Adrenal gland (tissue), 5 donors: ENCODE results near the gene ARL15.

Source experiments
- CTCF ChIP-seq, 6 experiments: fragments of 450-650 bp in 4 of 6; fragments of 200-600 bp in 2 of 6; sonication (generic) in 1 of 6; IDR thresholded peaks; 1 replicate in 5 of 6; 2 replicates in 1 of 6; pipeline versions ENCODE4 v1.5.1 to v1.8.0; 2016 to 2021; ENCODE audit warnings: antibody characterized with exemption in 6 of 6, mild to moderate bottlenecking in 2 of 6, moderate library complexity in 1 of 6
- POLR2A ChIP-seq, 2 donors: fragments of 450-650 bp; IDR thresholded peaks; one replicate each; pipeline ENCODE4 v1.6.1; 2017; ENCODE audit warnings: antibody characterized with exemption in 2 of 2, mild to moderate bottlenecking in 2 of 2, moderate library complexity in 1 of 2
- donor health status: DM: no; HTN: no; CAD: no.

DNA sequence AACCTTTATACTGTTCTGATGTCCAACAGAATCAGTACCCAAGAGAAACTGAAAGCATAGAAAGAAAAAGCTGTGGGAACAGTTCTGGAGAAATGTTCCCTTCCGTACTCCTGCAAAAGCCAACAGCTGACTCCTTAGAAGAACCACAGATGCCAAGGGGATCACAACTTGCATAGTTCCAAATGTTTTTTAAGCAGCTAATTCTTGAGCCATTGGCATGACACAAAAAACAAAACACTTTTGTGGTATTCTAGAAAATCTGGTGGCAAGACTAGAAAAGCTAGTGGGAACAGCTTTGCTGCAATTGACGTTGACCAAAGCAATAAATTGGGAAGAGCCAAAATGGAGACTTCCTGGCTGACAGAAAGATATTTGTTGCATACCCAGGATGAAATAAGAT lies 189.9 kb downstream of the ARL15 start:
- TF ChIP-seq CTCF (IDR thresholded peaks at IDR 0.05): no peak
- no peak for TF ChIP-seq POLR2A (IDR thresholded peaks at IDR 0.05)
